Measurements from ENCODE around the gene GRHL1. TPM values are rescaled to one million over a fixed set of nuclear protein-coding genes. Genes with fewer than 3 reads are reported as not detected.

Gene GRHL1
- total and polyA plus RNA-seq, 2 of the 8 experiments (the other 6 are each of a cell fraction or from before 2014, with no cell fraction given), result 1.3 to 3.6 TPM

GRCh38 chr2:10003206-10004125 is 52.0 kb downstream of the GRHL1 start (continued):
- TF ChIP-seq BCL11A (IDR thresholded peaks at IDR 0.05; ENCODE audit: low read depth in 2 of 2, low read length in 2 of 2), result no peak
- TF ChIP-seq SP2 (IDR thresholded peaks at IDR 0.05; ENCODE audit: low read length), result no peak
- no peak for TF ChIP-seq POU5F1 (IDR thresholded peaks at IDR 0.05; ENCODE audit: low read depth, low read length)
- no peak for TF ChIP-seq SRF (IDR thresholded peaks at IDR 0.05; ENCODE audit: low read depth, low read length)
- no peak for TF ChIP-seq SUZ12 (IDR thresholded peaks at IDR 0.05; ENCODE audit: low read length)
- no peak for TF ChIP-seq EZH2 (IDR thresholded peaks at IDR 0.05; ENCODE audit: low read depth, low read length, severe bottlenecking)
- TF ChIP-seq GTF2F1 (IDR thresholded peaks at IDR 0.05; ENCODE audit: borderline replicate concordance, low read depth, low read length), result no peak
- no peak for TF ChIP-seq NANOG (IDR thresholded peaks at IDR 0.05; ENCODE audit: insufficient read depth, low read depth, low read length, poor library complexity, severe bottlenecking)
- no peak for TF ChIP-seq GABPA (IDR thresholded peaks at IDR 0.05; ENCODE audit: borderline replicate concordance, insufficient read depth, low read length)

Data from H1 (cell line).